WTC11 (cell line): ENCODE measurements around the gene MASP1. TPM values are rescaled to one million over a fixed set of nuclear protein-coding genes. Genes with fewer than 3 reads are reported as not detected.

Source experiments
- ATAC-seq: fragments of 200-7000 bp; cut with Tn5 transposase; 2 replicates; pipeline ENCODE4 v1.10.0; 2021; ENCODE audit warnings: mild to moderate bottlenecking, moderate library complexity
- CTCF ChIA-PET: fragments of 300-600 bp; sonication (Branson Sonifier 250); formaldehyde crosslinking; loops from one replicate; lab custom pipeline; 2021; ENCODE audit warnings: antibody characterized with exemption; lab: Charles Lee
- POLR2A ChIA-PET: fragments of 350-600 bp; sonication (Branson Sonifier 250); formaldehyde crosslinking; loops from one replicate; lab custom pipeline; 2021; ENCODE audit warnings: antibody characterized with exemption; lab: Charles Lee
- DNase-seq: peaks from one replicate; pipeline ENCODE4 v3.0.0; 2021; ENCODE audit warnings: low spot score
- H3K27ac Mint-ChIP-seq: 2 replicates; pipeline ENCODE4 v1.8.0; 2021; ENCODE audit warnings: mixed read lengths
- H3K27me3 Mint-ChIP-seq: 2 replicates; pipeline ENCODE4 v1.8.0; 2021; ENCODE audit warnings: low read depth, mild to moderate bottlenecking, moderate library complexity, mixed read lengths
- H3K36me3 Mint-ChIP-seq: 2 replicates; pipeline ENCODE4 v1.8.0; 2021; ENCODE audit warnings: mixed read lengths
- H3K4me1 Mint-ChIP-seq: 2 replicates; pipeline ENCODE4 v1.8.0; 2022; ENCODE audit warnings: mixed read lengths
- H3K4me3 Mint-ChIP-seq: 2 replicates; pipeline ENCODE4 v1.8.0; 2021; ENCODE audit warnings: mild to moderate bottlenecking, moderate library complexity, mixed read lengths
- H3K9me3 Mint-ChIP-seq: 2 replicates; pipeline ENCODE4 v1.8.0; 2021; ENCODE audit warnings: mixed read lengths
- ELF4 ChIP-seq: sonication (generic); formaldehyde crosslinking; IDR thresholded peaks from 2 replicates; pipeline ENCODE4 v1.8.1; 2022; ENCODE audit warnings: low read depth, mild to moderate bottlenecking, moderate library complexity, missing genetic modification reagents
- ESRRA ChIP-seq: sonication (generic); formaldehyde crosslinking; IDR thresholded peaks from 2 replicates; pipeline ENCODE4 v1.8.1; 2022; ENCODE audit warnings: mild to moderate bottlenecking, missing genetic modification reagents, borderline replicate concordance
- GABPB1 ChIP-seq: sonication (generic); formaldehyde crosslinking; IDR thresholded peaks from 2 replicates; pipeline ENCODE4 v1.8.1; 2023; ENCODE audit warnings: mild to moderate bottlenecking, missing genetic modification reagents
- JUN ChIP-seq: sonication (generic); formaldehyde crosslinking; IDR thresholded peaks from 2 replicates; pipeline ENCODE4 v1.8.0; 2023; ENCODE audit warnings: mild to moderate bottlenecking, missing genetic modification reagents
- NR2C2 ChIP-seq: sonication (generic); formaldehyde crosslinking; IDR thresholded peaks from 2 replicates; pipeline ENCODE4 v1.8.0; 2022; ENCODE audit warnings: mild to moderate bottlenecking, missing genetic modification reagents
- OVOL2 ChIP-seq: fragments of 250-450 bp; sonication (Bioruptor Pico); IDR thresholded peaks from 2 replicates; pipeline ENCODE4 v1.9.0; 2021; ENCODE audit warnings: mild to moderate bottlenecking, borderline replicate concordance
- PRDM15 ChIP-seq: sonication (generic); formaldehyde crosslinking; IDR thresholded peaks from 2 replicates; pipeline ENCODE4 v1.8.0; 2022; ENCODE audit warnings: missing genetic modification reagents
- SMAD3 ChIP-seq: sonication (generic); formaldehyde crosslinking; IDR thresholded peaks from 2 replicates; pipeline ENCODE4 v1.8.0; 2022; ENCODE audit warnings: missing genetic modification reagents, mild to moderate bottlenecking, borderline replicate concordance
- TEAD1 ChIP-seq: sonication (generic); formaldehyde crosslinking; IDR thresholded peaks from 2 replicates; pipeline ENCODE4 v1.8.0; 2022; ENCODE audit warnings: mild to moderate bottlenecking, missing genetic modification reagents
- USF1 ChIP-seq: sonication (generic); formaldehyde crosslinking; IDR thresholded peaks from 2 replicates; pipeline ENCODE4 v1.8.0; 2022; ENCODE audit warnings: mild to moderate bottlenecking, missing genetic modification reagents
- ZNF121 ChIP-seq: sonication (generic); formaldehyde crosslinking; IDR thresholded peaks from 2 replicates; pipeline ENCODE4 v1.8.0; 2023; ENCODE audit warnings: missing genetic modification reagents
- ZNF219 ChIP-seq: sonication (generic); formaldehyde crosslinking; IDR thresholded peaks from 2 replicates; pipeline ENCODE4 v1.8.0; 2023; ENCODE audit warnings: missing genetic modification reagents, mild to moderate bottlenecking, borderline replicate concordance
- ZNF396 ChIP-seq: fragments of 250-450 bp; sonication (Bioruptor Pico); IDR thresholded peaks from 2 replicates; pipeline ENCODE4 v1.8.0; 2021; ENCODE audit warnings: mild to moderate bottlenecking, moderate library complexity, borderline replicate concordance
- ZNF416 ChIP-seq: fragments of 250-450 bp; sonication (Bioruptor Pico); IDR thresholded peaks from 2 replicates; pipeline ENCODE4 v1.9.0; 2021; ENCODE audit warnings: mild to moderate bottlenecking, inconsistent platforms
- ZNF671 ChIP-seq: fragments of 250-450 bp; sonication (Bioruptor Pico); IDR thresholded peaks from 2 replicates; pipeline ENCODE4 v1.8.0; 2021; ENCODE audit warnings: mild to moderate bottlenecking
- total RNA-seq: library from RNA; stranded (reverse); gene quantifications from 3 replicates; pipeline ENCODE4 v1.2.3, GENCODE V29; 2021
- TF ChIP-seq, protein P1 (sequence below): sonication (generic); formaldehyde crosslinking; IDR thresholded peaks from 2 replicates; pipeline ENCODE4 v1.8.1; 2022; ENCODE audit warnings: missing genetic modification reagents, borderline replicate concordance
- TF ChIP-seq, protein P2 (sequence below): sonication (generic); formaldehyde crosslinking; IDR thresholded peaks from 2 replicates; pipeline ENCODE4 v1.8.1; 2023; ENCODE audit warnings: mild to moderate bottlenecking, missing genetic modification reagents, borderline replicate concordance
- TF ChIP-seq, protein P3 (sequence below): sonication (generic); formaldehyde crosslinking; IDR thresholded peaks from 2 replicates; pipeline ENCODE4 v1.8.0; 2023; ENCODE audit warnings: mild to moderate bottlenecking, missing genetic modification reagents
- TF ChIP-seq, protein P4 (sequence below): sonication (generic); formaldehyde crosslinking; IDR thresholded peaks from 2 replicates; pipeline ENCODE4 v1.8.1; 2022; ENCODE audit warnings: low read depth, missing genetic modification reagents, borderline replicate concordance

MASP1 gene
- total RNA-seq, 1 experiment from 2014 or later, result 2.2 TPM

DNA sequence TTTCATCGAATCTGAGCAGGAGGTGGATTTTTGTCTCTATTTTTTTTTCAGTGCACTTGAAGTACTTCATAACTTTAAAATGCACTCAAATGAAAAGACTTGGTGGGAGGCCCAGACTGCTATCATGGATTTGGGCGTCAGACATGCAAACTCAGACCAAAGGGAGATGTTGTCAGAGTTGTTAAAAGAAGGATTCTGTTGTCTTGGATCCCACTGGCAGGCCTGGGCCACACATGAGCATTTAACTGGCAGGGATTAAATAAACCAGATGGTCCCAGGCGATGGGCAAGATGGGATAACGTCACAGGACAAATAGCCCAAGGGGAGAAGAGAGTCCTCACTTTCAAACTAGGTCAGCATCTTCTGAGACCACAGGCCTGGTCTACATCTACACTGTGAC, 78.8 kb downstream of the MASP1 start:
- POLR2A ChIA-PET, result no interaction called here
- Mint-ChIP-seq H3K4me3 (no peak overlapping the region), H3K36me3 (peaks cover 11% of the 10 kb centered on the region), H3K9me3 (peaks cover 24% of the 10 kb centered on the region), H3K27ac (no peak overlapping the region), H3K4me1 (peaks cover 25% of the 10 kb centered on the region)
- no peak for DNase-seq
- CTCF ChIA-PET, result no interaction called here
- TF ChIP-seq ZNF219, result no peak
- TF ChIP-seq, protein P1, sequence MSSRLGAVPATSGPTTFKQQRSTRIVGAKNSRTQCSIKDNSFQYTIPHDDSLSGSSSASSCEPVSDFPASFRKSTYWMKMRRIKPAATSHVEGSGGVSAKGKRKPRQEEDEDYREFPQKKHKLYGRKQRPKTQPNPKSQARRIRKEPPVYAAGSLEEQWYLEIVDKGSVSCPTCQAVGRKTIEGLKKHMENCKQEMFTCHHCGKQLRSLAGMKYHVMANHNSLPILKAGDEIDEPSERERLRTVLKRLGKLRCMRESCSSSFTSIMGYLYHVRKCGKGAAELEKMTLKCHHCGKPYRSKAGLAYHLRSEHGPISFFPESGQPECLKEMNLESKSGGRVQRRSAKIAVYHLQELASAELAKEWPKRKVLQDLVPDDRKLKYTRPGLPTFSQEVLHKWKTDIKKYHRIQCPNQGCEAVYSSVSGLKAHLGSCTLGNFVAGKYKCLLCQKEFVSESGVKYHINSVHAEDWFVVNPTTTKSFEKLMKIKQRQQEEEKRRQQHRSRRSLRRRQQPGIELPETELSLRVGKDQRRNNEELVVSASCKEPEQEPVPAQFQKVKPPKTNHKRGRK (CRISPR knock-in tag), result no peak
- no peak for TF ChIP-seq TEAD1 (CRISPR knock-in tag)
- TF ChIP-seq ZNF396, result no peak
- TF ChIP-seq ESRRA, result no peak
- TF ChIP-seq, protein P2, sequence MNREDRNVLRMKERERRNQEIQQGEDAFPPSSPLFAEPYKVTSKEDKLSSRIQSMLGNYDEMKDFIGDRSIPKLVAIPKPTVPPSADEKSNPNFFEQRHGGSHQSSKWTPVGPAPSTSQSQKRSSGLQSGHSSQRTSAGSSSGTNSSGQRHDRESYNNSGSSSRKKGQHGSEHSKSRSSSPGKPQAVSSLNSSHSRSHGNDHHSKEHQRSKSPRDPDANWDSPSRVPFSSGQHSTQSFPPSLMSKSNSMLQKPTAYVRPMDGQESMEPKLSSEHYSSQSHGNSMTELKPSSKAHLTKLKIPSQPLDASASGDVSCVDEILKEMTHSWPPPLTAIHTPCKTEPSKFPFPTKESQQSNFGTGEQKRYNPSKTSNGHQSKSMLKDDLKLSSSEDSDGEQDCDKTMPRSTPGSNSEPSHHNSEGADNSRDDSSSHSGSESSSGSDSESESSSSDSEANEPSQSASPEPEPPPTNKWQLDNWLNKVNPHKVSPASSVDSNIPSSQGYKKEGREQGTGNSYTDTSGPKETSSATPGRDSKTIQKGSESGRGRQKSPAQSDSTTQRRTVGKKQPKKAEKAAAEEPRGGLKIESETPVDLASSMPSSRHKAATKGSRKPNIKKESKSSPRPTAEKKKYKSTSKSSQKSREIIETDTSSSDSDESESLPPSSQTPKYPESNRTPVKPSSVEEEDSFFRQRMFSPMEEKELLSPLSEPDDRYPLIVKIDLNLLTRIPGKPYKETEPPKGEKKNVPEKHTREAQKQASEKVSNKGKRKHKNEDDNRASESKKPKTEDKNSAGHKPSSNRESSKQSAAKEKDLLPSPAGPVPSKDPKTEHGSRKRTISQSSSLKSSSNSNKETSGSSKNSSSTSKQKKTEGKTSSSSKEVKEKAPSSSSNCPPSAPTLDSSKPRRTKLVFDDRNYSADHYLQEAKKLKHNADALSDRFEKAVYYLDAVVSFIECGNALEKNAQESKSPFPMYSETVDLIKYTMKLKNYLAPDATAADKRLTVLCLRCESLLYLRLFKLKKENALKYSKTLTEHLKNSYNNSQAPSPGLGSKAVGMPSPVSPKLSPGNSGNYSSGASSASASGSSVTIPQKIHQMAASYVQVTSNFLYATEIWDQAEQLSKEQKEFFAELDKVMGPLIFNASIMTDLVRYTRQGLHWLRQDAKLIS (CRISPR knock-in tag), result no peak
- TF ChIP-seq JUN (CRISPR knock-in tag), result no peak
- TF ChIP-seq NR2C2, result no peak
- TF ChIP-seq OVOL2 (CRISPR knock-in tag), result no peak
- no peak for TF ChIP-seq PRDM15 (CRISPR knock-in tag)
- no peak for TF ChIP-seq USF1
- TF ChIP-seq, protein P3, sequence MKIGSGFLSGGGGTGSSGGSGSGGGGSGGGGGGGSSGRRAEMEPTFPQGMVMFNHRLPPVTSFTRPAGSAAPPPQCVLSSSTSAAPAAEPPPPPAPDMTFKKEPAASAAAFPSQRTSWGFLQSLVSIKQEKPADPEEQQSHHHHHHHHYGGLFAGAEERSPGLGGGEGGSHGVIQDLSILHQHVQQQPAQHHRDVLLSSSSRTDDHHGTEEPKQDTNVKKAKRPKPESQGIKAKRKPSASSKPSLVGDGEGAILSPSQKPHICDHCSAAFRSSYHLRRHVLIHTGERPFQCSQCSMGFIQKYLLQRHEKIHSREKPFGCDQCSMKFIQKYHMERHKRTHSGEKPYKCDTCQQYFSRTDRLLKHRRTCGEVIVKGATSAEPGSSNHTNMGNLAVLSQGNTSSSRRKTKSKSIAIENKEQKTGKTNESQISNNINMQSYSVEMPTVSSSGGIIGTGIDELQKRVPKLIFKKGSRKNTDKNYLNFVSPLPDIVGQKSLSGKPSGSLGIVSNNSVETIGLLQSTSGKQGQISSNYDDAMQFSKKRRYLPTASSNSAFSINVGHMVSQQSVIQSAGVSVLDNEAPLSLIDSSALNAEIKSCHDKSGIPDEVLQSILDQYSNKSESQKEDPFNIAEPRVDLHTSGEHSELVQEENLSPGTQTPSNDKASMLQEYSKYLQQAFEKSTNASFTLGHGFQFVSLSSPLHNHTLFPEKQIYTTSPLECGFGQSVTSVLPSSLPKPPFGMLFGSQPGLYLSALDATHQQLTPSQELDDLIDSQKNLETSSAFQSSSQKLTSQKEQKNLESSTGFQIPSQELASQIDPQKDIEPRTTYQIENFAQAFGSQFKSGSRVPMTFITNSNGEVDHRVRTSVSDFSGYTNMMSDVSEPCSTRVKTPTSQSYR (CRISPR knock-in tag), result no peak
- no peak for TF ChIP-seq SMAD3 (CRISPR knock-in tag)
- TF ChIP-seq ELF4 (CRISPR knock-in tag), result no peak
- no peak for TF ChIP-seq GABPB1 (CRISPR knock-in tag)
- no peak for TF ChIP-seq ZNF671 (CRISPR knock-in tag)
- no peak for TF ChIP-seq ZNF121 (CRISPR knock-in tag)
- no peak for TF ChIP-seq ZNF416
- TF ChIP-seq, protein P4, sequence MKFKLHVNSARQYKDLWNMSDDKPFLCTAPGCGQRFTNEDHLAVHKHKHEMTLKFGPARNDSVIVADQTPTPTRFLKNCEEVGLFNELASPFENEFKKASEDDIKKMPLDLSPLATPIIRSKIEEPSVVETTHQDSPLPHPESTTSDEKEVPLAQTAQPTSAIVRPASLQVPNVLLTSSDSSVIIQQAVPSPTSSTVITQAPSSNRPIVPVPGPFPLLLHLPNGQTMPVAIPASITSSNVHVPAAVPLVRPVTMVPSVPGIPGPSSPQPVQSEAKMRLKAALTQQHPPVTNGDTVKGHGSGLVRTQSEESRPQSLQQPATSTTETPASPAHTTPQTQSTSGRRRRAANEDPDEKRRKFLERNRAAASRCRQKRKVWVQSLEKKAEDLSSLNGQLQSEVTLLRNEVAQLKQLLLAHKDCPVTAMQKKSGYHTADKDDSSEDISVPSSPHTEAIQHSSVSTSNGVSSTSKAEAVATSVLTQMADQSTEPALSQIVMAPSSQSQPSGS (CRISPR knock-in tag), result no peak
- TF ChIP-seq, all 79 proteins: peak for 0
- peaks cover 12% of the 10 kb centered on the region for H3K27me3 Mint-ChIP-seq
- no peak for ATAC-seq
